Renal cortical epithelial cell (primary cell): Measurements from ENCODE around the gene CAPN7. TPM values are rescaled to one million over a fixed set of nuclear protein-coding genes. Genes with fewer than 3 reads are reported as not detected.

ENCODE experiments used
- DNase-seq: peaks from one replicate; pipeline ENCODE4 v3.0.0-alpha.2; 2011; ENCODE audit warnings: low read depth
- total RNA-seq: library from RNA; depleted of rRNA; stranded (reverse); fragments of >200 nt; gene quantifications from 2 replicates; pipeline ENCODE4 v1.2.3, GENCODE V29; 2014

The CAPN7 gene
- total RNA-seq, 1 donor from 2014 or later = 46.8 TPM

GRCh38 chr3:15297608-15298350, 91.7 kb downstream of the CAPN7 start:
- DNase-seq = no peak

GRCh38 chr3:15298504-15298903, 92.5 kb downstream of the CAPN7 start:
- no peak for DNase-seq

GRCh38 chr3:15299036-15299435, 93.0 kb downstream of the CAPN7 start:
- DNase-seq = peak; percentile 27

- peak; percentile 93 for DNase-seq
These were observed 94.5 kb downstream of the CAPN7 start for GRCh38 chr3:15300323-15301078.

- no peak for DNase-seq
These were observed 95.7 kb downstream of the CAPN7 start for GRCh38 chr3:15301761-15302160.

Other genes starting within 250 kb of the CAPN7 start
- 13.2 and 31.0 TPM in 2 replicates for gene MRPS25, start 140.9 kb upstream of the CAPN7 start, total RNA-seq
- gene RBSN, start 107.1 kb upstream of the CAPN7 start, total RNA-seq = 14.1 and 24.7 TPM in 2 replicates
- gene SH3BP5, start 126.3 kb downstream of the CAPN7 start, total RNA-seq = 7.7 and 12.9 TPM in 2 replicates
- gene METTL6, start 221.3 kb downstream of the CAPN7 start, total RNA-seq = 22.4 and 30.4 TPM in 2 replicates
- gene EAF1, start 221.4 kb downstream of the CAPN7 start, total RNA-seq = 22.8 and 45.3 TPM in 2 replicates